ENCODE results near the gene NOC3L. TPM values are rescaled to one million over a fixed set of nuclear protein-coding genes. Genes with fewer than 3 reads are reported as not detected.

The NOC3L gene
- total and polyA plus RNA-seq, 10 of the 15 experiments (the other 5 are each of a cell fraction or from before 2014, with no cell fraction given) = 27.8 to 51.4 (median 40.5) TPM

DNA sequence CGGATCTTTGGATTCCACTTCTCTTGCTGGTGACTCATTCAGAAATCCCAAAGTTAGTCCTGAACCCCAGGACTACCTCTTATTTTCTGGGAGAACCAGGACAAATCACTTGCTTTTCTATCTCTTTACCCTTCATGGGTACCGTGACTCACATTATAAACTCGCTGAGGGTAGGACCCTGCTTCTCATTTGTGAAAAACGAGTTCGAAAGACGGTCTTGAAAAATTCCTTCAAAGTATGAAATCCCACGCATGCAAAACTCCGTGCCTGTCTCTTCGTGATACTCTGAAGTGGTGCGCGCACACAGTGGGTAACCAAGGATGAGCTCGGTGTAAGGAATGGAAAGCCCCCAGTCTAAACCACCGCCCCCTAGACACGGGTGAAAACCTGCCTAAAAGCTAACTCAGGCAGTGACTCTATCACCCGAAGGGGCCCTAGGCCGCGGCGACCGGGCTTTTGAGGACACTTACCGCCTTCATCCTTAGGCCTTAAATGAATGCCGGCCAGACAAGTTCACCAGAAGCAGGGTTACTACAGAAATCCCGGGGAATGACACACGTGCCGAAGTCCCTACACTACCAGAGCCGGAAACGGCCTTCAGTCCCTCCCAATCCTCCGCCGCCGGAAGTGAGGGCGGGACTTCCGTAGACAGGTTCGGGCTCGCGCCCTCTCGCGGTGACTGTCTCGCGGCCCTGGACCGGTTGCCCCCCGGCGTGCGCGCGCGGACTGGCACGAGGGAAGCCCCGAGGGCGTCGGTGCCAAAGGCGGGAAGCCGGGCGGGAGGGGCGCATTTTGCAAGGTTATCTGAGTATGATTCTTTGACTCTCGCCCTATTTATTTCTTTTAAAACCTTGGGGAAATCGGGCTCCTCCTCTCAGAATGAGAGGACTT lies at the start of gene NOC3L (continued):
- no peak for TF ChIP-seq REST (IDR thresholded peaks at IDR 0.05; ENCODE audit: low read depth, low read length)
- no peak for TF ChIP-seq ATF3 (IDR thresholded peaks at IDR 0.05; ENCODE audit: borderline replicate concordance, extremely low read depth, low read depth, low read length)
- TF ChIP-seq NR2C2 (IDR thresholded peaks at IDR 0.05; ENCODE audit: borderline replicate concordance, control insufficient read depth, insufficient read length, low read depth) = no peak
- peak; percentile 77 for TF ChIP-seq PKNOX1 (IDR thresholded peaks at IDR 0.05)
- TF ChIP-seq SUPT20H (IDR thresholded peaks at IDR 0.05; ENCODE audit: borderline replicate concordance, control insufficient read depth, low read depth, low read length) = no peak
- no peak for TF ChIP-seq BCLAF1 (IDR thresholded peaks at IDR 0.05)
- TF ChIP-seq, protein P1, sequence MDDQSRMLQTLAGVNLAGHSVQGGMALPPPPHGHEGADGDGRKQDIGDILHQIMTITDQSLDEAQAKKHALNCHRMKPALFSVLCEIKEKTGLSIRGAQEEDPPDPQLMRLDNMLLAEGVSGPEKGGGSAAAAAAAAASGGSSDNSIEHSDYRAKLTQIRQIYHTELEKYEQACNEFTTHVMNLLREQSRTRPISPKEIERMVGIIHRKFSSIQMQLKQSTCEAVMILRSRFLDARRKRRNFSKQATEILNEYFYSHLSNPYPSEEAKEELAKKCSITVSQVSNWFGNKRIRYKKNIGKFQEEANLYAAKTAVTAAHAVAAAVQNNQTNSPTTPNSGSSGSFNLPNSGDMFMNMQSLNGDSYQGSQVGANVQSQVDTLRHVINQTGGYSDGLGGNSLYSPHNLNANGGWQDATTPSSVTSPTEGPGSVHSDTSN (IDR thresholded peaks at IDR 0.05; ENCODE audit: insufficient replicate concordance, low read depth, low read length) = no peak
- no peak for TF ChIP-seq BCL3 (IDR thresholded peaks at IDR 0.05; ENCODE audit: borderline replicate concordance, insufficient read depth, low read depth, low read length, poor library complexity, severe bottlenecking)
- TF ChIP-seq STAT3 (IDR thresholded peaks at IDR 0.05; ENCODE audit: low read depth, low read length) = no peak
- no peak for TF ChIP-seq HDAC6 (IDR thresholded peaks at IDR 0.05; ENCODE audit: unreplicated experiment)
- TF ChIP-seq, protein P2, sequence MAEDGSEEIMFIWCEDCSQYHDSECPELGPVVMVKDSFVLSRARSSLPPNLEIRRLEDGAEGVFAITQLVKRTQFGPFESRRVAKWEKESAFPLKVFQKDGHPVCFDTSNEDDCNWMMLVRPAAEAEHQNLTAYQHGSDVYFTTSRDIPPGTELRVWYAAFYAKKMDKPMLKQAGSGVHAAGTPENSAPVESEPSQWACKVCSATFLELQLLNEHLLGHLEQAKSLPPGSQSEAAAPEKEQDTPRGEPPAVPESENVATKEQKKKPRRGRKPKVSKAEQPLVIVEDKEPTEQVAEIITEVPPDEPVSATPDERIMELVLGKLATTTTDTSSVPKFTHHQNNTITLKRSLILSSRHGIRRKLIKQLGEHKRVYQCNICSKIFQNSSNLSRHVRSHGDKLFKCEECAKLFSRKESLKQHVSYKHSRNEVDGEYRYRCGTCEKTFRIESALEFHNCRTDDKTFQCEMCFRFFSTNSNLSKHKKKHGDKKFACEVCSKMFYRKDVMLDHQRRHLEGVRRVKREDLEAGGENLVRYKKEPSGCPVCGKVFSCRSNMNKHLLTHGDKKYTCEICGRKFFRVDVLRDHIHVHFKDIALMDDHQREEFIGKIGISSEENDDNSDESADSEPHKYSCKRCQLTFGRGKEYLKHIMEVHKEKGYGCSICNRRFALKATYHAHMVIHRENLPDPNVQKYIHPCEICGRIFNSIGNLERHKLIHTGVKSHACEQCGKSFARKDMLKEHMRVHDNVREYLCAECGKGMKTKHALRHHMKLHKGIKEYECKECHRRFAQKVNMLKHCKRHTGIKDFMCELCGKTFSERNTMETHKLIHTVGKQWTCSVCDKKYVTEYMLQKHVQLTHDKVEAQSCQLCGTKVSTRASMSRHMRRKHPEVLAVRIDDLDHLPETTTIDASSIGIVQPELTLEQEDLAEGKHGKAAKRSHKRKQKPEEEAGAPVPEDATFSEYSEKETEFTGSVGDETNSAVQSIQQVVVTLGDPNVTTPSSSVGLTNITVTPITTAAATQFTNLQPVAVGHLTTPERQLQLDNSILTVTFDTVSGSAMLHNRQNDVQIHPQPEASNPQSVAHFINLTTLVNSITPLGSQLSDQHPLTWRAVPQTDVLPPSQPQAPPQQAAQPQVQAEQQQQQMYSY (CRISPR knock-in tag; IDR thresholded peaks at IDR 0.05) = no peak

Measured in GM12878 (cell line).